ENCODE results near the gene LCN6.
"Not testable (repeated sequence)": the region's sequence is repeated elsewhere in the genome, so short reads cannot be mapped to it uniquely, and the experiment has no call there.

LCN6 gene

GRCh38 chr9:136704741-136705140 lies 43.6 kb downstream of the LCN6 start:
- DNase-seq, result not testable (repeated sequence)

DNA sequence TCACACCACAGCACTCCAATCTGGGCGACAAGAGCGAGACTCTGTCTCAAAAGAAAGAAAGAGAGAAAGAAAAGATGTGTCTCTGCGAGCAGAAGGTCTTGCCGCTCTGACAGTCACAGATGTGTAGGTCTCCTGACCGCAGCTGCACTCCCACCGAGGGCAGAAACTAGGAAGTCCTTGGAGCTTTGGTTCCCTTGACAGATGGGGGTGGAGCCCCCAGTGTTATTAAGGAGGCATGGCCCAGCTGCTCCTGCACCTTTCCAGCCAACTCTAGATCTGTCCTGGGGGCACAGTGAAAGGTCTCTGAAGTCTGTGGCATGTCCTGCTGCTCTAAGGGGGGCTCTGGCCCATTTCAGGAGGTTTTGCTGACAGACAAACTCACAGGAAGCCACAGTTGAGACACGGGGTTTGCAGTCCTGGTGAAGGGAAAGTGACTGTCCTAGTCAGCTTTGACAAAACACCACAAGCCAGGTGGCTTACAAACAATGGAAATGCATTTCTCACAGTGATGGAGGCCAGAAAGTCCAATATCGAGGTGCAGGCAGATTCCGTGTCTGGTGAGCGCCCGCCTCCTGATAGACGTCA lies 45.0 kb downstream of the LCN6 start:
- DNase-seq, result no peak

DNA sequence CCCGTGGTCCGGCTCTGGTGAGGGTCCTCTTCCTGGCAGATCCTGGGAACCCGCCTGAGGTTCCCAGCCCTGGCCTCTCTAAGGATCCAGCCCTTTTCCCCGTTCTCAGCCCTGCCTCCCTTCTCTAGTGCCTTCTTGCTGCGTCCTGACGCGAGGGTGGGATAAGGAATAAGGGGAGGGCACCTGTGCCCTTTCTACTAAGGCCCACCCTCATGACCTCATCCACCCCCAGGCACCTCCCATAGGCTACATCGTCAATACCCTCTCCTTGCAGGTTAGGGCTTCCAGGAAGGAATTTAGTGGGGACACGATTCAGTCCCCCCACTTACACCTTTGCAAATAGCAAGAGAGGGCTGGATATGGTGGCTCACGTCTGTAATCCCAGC lies 46.7 kb downstream of the LCN6 start:
- DNase-seq, result no peak

GRCh38 chr9:136700959-136701667 lies 47.2 kb downstream of the LCN6 start:
- no peak for DNase-seq

- no peak for DNase-seq
These were observed 48.0 kb downstream of the LCN6 start for GRCh38 chr9:136700304-136700703.

DNA sequence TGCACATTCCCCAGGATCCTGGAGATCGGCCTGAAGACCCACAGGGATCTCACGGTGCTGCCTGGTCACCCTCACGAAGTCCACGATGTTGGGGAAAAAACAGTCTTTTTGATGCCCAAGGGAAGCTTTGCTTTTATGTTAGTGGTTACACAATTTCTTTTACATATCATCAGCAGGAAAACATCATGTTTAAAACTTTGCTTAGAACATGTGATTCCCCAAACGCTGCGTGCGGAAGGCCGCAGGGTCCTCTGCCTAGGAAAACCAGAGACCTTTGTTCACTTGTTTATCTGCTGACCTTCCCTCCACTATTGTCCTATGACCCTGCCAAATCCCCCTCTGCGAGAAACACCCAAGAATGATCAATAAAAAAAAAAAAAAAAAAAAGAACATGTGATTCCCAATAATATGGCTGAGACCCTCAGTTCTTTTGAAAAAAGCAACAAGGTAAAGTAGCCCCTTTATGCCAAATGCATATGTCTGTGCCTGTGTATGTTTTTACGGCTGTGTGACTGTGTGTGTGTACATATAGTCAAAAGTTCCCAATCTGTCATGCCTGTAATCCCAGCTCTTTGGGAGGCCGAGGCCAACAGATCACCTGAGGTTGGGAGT lies 49.6 kb downstream of the LCN6 start:
- no peak for DNase-seq

- no peak for DNase-seq
These were observed 50.4 kb downstream of the LCN6 start for GRCh38 chr9:136697821-136698526.

GRCh38 chr9:136697146-136697820 lies 51.0 kb downstream of the LCN6 start:
- no peak for DNase-seq

- DNase-seq, result no peak
These were observed 51.8 kb downstream of the LCN6 start for GRCh38 chr9:136696502-136696901.

GRCh38 chr9:136695955-136696354 lies 52.4 kb downstream of the LCN6 start:
- no peak for DNase-seq

- DNase-seq, result no peak
These were observed 52.9 kb downstream of the LCN6 start for GRCh38 chr9:136695435-136695895.

DNA sequence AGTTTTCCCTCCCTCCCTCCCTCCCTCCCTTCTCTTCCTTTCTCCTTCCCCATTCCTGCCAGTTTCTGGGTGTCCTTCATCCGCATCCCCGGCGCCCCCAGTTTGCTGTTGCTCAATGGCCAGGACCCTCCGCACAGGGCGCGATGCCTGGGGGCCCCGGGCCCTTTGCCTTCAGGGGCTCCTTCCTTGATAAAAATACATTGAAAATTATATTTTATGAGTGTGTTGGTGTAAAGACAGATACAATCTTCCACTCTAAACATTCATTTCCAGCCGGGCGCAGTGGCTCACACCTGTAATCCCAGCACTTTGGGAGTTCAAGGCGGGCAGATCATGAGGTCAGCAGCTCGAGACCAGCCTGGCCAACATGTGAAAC lies 53.5 kb downstream of the LCN6 start:
- no peak for DNase-seq

- no peak for DNase-seq
These were observed 54.0 kb downstream of the LCN6 start for GRCh38 chr9:136694163-136694871.

All from NCI-H187 treated with DMSO at 0.1 percent for 48 hours (cell line).